NT2/D1 (cell line): ENCODE results near the gene CNRIP1.

Source experiments
- SUZ12 ChIP-seq: IDR thresholded peaks from 2 replicates; pipeline ENCODE4 v1.6.1; 2011; ENCODE audit not compliant: insufficient read length, insufficient read depth; ENCODE audit errors: extremely low read depth
- YY1 ChIP-seq: IDR thresholded peaks from 2 replicates; pipeline ENCODE4 v1.6.1; 2011; ENCODE audit not compliant: insufficient read length, insufficient read depth
- ZNF274 ChIP-seq: IDR thresholded peaks from 2 replicates; pipeline ENCODE4 v1.6.1; 2011; ENCODE audit warnings: mild to moderate bottlenecking, low read depth, low read length

- TF ChIP-seq YY1 (no peak), SUZ12 (no peak), ZNF274 (no peak)
These were observed 8.7 kb downstream of the CNRIP1 start for GRCh38 chr2:68311033-68311432.
